GM23338 (cell line): ENCODE data around the gene INHA. TPM values are rescaled to one million over a fixed set of nuclear protein-coding genes. Genes with fewer than 3 reads are reported as not detected.
A peak's percentile ranks its signal among the peaks of the same experiment; 100 is the strongest.

Experiments used
- ATAC-seq: fragments of 200-7000 bp; cut with Tn5 transposase; 3 replicates; pipeline ENCODE4 v1.9.1; 2020
- DNase-seq: peaks from one replicate; pipeline ENCODE4 v3.0.0-alpha.2; 2015; ENCODE audit warnings: low spot score
- H2AFZ ChIP-seq: fragments of 200-600 bp; sonication (generic); 2 replicates; pipeline ENCODE4 v1.8.0; 2016; ENCODE audit warnings: antibody characterized with exemption, mild to moderate bottlenecking, moderate library complexity
- H3F3A ChIP-seq: fragments of 200-600 bp; sonication (generic); replicated peaks from 2 replicates; pipeline ENCODE4 v1.8.0; 2017; ENCODE audit warnings: antibody characterized with exemption, mixed run types, low read depth
- H3K27ac ChIP-seq: fragments of 200-600 bp; sonication (generic); 2 replicates; pipeline ENCODE4 v1.6.1; 2016; ENCODE audit warnings: low read depth
- H3K27me3 ChIP-seq: fragments of 200-600 bp; sonication (generic); 2 replicates; pipeline ENCODE4 v1.8.0; 2016; ENCODE audit warnings: mild to moderate bottlenecking, mixed run types, moderate library complexity; ENCODE audit not compliant: insufficient read depth
- H3K36me3 ChIP-seq: fragments of 200-600 bp; sonication (generic); 2 replicates; pipeline ENCODE4 v1.8.0; 2016; ENCODE audit warnings: mild to moderate bottlenecking; ENCODE audit not compliant: insufficient read depth
- H3K4me1 ChIP-seq: fragments of 200-600 bp; sonication (generic); 2 replicates; pipeline ENCODE4 v1.8.0; 2016; ENCODE audit warnings: mild to moderate bottlenecking, moderate library complexity; ENCODE audit not compliant: insufficient read depth
- H3K4me2 ChIP-seq: fragments of 200-600 bp; sonication (generic); 2 replicates; pipeline ENCODE4 v1.7.1; 2017; ENCODE audit warnings: mixed run types
- H3K4me3 ChIP-seq: fragments of 200-600 bp; sonication (generic); 2 replicates; pipeline ENCODE4 v1.6.1; 2016; ENCODE audit warnings: mixed run types
- H3K79me2 ChIP-seq: fragments of 200-600 bp; sonication (generic); replicated peaks from 2 replicates; pipeline ENCODE4 v1.8.0; 2017; ENCODE audit warnings: mild to moderate bottlenecking; ENCODE audit not compliant: insufficient read depth
- H3K9me2 ChIP-seq: fragments of 200-600 bp; sonication (generic); 2 replicates; pipeline ENCODE4 v1.8.0; 2017; ENCODE audit not compliant: insufficient read depth
- H4K20me1 ChIP-seq: fragments of 200-600 bp; sonication (generic); replicated peaks from 2 replicates; pipeline ENCODE4 v1.8.0; 2017; ENCODE audit warnings: mild to moderate bottlenecking; ENCODE audit not compliant: insufficient read depth
- H3K27ac Mint-ChIP-seq: 2 replicates; pipeline ENCODE4 v1.8.0; 2020; ENCODE audit warnings: inconsistent platforms, mild to moderate bottlenecking, moderate library complexity, mixed read lengths
- H3K27me3 Mint-ChIP-seq: 3 replicates; pipeline ENCODE4 v1.8.0; 2022; ENCODE audit warnings: low read depth, mild to moderate bottlenecking, moderate library complexity, mixed read lengths, inconsistent platforms; ENCODE audit not compliant: insufficient read depth, poor library complexity
- H3K36me3 Mint-ChIP-seq: 3 replicates; pipeline ENCODE4 v1.8.0; 2021; ENCODE audit warnings: low read depth, mild to moderate bottlenecking, inconsistent platforms, moderate library complexity, mixed read lengths
- H3K4me1 Mint-ChIP-seq: 3 replicates; pipeline ENCODE4 v1.8.0; 2020; ENCODE audit warnings: mild to moderate bottlenecking, inconsistent platforms, mixed read lengths
- H3K4me3 Mint-ChIP-seq: 3 replicates; pipeline ENCODE4 v1.8.0; 2021; ENCODE audit warnings: moderate library complexity, mild to moderate bottlenecking, inconsistent platforms, mixed read lengths
- H3K9me3 Mint-ChIP-seq: 3 replicates; pipeline ENCODE4 v1.8.0; 2020; ENCODE audit warnings: moderate library complexity, mild to moderate bottlenecking, inconsistent platforms, mixed read lengths
- EZH2 ChIP-seq: fragments of 200-600 bp; sonication (generic); IDR thresholded peaks from one replicate; pipeline ENCODE4 v1.8.0; 2017; ENCODE audit warnings: antibody characterized with exemption, mild to moderate bottlenecking, low read depth; ENCODE audit not compliant: unreplicated experiment
- EZH2phosphoT487 ChIP-seq: fragments of 200-600 bp; sonication (generic); IDR thresholded peaks from one replicate; pipeline ENCODE4 v1.8.1; 2018; ENCODE audit warnings: antibody characterized with exemption; ENCODE audit not compliant: unreplicated experiment
- POLR2AphosphoS5 ChIP-seq: IDR thresholded peaks from 2 replicates; pipeline ENCODE4 v1.6.1; 2016; ENCODE audit warnings: antibody characterized with exemption, low read depth
- polyA plus RNA-seq: library from polyadenylated mRNA; unstranded; fragments of >200 nt; fragmentation: Nextera tagmentation; extraction: Ambion mirVana; gene quantifications from 2 replicates; pipeline ENCODE4 v1.2.1, GENCODE V29; 2016
- total RNA-seq: library from RNA; depleted of rRNA; stranded (reverse); fragments of >200 nt; shearing (Covaris generic); gene quantifications from 2 replicates; pipeline ENCODE4 v1.2.3, GENCODE V29; 2014
- TF ChIP-seq, protein P1 (sequence below): fragments of 250-450 bp; sonication (Bioruptor Pico); IDR thresholded peaks from 2 replicates; pipeline ENCODE4 v1.5.0; 2020; ENCODE audit warnings: mild to moderate bottlenecking, moderate library complexity
- TF ChIP-seq, protein P2 (sequence below): IDR thresholded peaks from 2 replicates; pipeline ENCODE4 v1.6.1; 2016; ENCODE audit warnings: antibody characterized with exemption

Gene INHA
- total and polyA plus RNA-seq, 2 experiments from 2014 or later: 1.5 to 1.6 TPM

DNA sequence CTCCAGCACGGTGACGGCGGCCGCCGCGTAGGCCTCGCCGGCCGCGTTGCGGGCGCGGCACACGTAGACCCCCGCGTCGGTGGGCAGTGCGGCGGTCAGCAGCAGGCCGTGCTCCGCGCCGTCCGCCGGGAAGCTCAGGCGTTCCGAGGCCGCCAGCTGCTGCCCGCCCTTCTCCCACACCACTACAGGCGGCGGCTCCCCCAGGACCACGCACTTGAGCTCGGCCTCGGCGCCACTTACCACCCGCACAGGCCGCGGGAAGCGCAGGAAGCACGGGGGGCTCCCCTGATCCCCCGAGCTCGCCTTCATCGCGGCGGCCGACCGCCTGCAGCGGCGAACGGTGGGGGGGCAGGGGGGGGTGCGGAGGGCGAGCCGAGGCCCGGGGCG is 1.2 kb upstream of the INHA start (continued):
- TF ChIP-seq, protein P1, sequence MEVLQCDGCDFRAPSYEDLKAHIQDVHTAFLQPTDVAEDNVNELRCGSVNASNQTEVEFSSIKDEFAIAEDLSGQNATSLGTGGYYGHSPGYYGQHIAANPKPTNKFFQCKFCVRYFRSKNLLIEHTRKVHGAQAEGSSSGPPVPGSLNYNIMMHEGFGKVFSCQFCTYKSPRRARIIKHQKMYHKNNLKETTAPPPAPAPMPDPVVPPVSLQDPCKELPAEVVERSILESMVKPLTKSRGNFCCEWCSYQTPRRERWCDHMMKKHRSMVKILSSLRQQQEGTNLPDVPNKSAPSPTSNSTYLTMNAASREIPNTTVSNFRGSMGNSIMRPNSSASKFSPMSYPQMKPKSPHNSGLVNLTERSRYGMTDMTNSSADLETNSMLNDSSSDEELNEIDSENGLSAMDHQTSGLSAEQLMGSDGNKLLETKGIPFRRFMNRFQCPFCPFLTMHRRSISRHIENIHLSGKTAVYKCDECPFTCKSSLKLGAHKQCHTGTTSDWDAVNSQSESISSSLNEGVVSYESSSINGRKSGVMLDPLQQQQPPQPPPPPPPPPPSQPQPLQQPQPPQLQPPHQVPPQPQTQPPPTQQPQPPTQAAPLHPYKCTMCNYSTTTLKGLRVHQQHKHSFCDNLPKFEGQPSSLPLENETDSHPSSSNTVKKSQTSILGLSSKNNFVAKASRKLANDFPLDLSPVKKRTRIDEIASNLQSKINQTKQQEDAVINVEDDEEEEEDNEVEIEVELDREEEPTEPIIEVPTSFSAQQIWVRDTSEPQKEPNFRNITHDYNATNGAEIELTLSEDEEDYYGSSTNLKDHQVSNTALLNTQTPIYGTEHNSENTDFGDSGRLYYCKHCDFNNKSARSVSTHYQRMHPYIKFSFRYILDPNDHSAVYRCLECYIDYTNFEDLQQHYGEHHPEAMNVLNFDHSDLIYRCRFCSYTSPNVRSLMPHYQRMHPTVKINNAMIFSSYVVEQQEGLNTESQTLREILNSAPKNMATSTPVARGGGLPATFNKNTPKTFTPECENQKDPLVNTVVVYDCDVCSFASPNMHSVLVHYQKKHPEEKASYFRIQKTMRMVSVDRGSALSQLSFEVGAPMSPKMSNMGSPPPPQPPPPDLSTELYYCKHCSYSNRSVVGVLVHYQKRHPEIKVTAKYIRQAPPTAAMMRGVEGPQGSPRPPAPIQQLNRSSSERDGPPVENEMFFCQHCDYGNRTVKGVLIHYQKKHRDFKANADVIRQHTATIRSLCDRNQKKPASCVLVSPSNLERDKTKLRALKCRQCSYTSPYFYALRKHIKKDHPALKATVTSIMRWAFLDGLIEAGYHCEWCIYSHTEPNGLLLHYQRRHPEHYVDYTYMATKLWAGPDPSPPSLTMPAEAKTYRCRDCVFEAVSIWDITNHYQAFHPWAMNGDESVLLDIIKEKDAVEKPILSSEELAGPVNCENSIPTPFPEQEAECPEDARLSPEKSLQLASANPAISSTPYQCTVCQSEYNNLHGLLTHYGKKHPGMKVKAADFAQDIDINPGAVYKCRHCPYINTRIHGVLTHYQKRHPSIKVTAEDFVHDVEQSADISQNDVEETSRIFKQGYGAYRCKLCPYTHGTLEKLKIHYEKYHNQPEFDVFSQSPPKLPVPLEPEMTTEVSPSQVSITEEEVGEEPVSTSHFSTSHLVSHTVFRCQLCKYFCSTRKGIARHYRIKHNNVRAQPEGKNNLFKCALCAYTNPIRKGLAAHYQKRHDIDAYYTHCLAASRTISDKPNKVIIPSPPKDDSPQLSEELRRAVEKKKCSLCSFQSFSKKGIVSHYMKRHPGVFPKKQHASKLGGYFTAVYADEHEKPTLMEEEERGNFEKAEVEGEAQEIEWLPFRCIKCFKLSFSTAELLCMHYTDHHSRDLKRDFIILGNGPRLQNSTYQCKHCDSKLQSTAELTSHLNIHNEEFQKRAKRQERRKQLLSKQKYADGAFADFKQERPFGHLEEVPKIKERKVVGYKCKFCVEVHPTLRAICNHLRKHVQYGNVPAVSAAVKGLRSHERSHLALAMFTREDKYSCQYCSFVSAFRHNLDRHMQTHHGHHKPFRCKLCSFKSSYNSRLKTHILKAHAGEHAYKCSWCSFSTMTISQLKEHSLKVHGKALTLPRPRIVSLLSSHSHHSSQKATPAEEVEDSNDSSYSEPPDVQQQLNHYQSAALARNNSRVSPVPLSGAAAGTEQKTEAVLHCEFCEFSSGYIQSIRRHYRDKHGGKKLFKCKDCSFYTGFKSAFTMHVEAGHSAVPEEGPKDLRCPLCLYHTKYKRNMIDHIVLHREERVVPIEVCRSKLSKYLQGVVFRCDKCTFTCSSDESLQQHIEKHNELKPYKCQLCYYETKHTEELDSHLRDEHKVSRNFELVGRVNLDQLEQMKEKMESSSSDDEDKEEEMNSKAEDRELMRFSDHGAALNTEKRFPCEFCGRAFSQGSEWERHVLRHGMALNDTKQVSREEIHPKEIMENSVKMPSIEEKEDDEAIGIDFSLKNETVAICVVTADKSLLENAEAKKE (CRISPR knock-in tag): no peak
- TF ChIP-seq EZH2phosphoT487 (no peak), EZH2 (no peak)

DNA sequence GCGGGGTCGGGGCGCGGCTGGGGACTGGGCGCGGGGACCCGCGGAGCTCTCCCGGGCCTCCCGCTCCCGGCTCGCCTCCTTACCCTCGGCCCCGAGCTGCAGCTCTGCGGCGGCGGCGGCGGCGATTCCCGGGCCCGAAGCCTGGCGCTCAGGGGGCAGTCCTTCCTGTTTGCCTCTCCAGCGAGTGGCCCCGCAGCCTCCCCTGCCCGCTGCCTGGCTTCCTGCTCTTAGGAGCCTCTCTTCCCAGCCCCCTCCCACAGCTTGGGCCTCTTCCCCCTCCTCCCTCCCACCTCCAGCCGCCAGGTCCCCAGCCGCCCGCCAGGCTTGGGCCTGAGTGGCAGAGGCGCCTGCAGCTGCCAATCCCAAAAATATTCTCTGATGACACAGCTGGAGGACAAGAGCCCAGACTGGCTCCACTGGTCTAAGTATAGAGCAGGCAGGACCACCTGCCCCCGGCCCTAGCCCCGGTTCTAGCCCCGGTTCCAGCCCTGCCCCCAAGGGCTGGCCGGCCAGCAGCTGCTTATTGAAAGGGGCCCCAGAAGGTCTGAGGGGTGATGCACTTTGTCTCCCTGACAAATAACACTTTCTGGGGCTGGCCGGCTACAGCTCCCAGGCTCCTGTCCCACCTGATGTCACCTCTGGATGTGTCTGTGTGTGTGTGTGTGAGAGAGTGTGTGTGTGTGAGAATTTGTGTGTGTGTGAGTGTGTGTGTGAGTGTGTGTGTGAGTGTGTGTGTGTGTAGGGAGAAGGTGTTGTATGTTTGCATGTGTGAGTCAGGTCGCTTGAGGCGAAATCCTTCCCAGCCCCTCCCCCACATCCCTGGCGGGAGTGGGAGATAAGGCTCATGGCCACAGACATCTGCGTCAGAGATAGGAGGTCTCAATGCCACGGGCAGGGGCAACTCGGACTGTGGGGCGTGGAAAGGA is 536 bp upstream of the INHA start, which contains the start of gene OBSL1:
Gene OBSL1, minus strand, starts transcription at position 229 of the 926 bp plus-strand sequence. CDS start 307 bp downstream, outside the sequence.
- DNase-seq (peak; percentile 95), ATAC-seq (peak; percentile 75)
- Histone ChIP-seq H3K27me3 (peaks cover 13% of the 10 kb centered on the region), H4K20me1 (no peaks in the 10 kb centered on the region), H3F3A (peaks cover 18% of the 10 kb centered on the region), H3K4me1 (peaks cover 42% of the 10 kb centered on the region), H3K9me2 (0 out of 2 replicates have a peak, but pooled peaks cover 4% of the 10 kb centered on the region), H2AFZ (peak within 1 kb of the TSS; percentile 14; the same call in 1 of the 2 replicates), H3K27ac (peak within 1 kb of the TSS; percentile 91), H3K36me3 (no peaks in the 10 kb centered on the region), H3K4me3 (peak within 1 kb of the TSS; percentile 71), H3K79me2 (peaks cover 10% of the 10 kb centered on the region; the same call in 1 of the 2 replicates), H3K4me2 (peak within 1 kb of the TSS; percentile 89)
- H3K4me3 Mint-ChIP-seq: peak within 1 kb of the TSS; percentile 79
- TF ChIP-seq, protein P1 (CRISPR knock-in tag): no peak
- TF ChIP-seq, protein P2, sequence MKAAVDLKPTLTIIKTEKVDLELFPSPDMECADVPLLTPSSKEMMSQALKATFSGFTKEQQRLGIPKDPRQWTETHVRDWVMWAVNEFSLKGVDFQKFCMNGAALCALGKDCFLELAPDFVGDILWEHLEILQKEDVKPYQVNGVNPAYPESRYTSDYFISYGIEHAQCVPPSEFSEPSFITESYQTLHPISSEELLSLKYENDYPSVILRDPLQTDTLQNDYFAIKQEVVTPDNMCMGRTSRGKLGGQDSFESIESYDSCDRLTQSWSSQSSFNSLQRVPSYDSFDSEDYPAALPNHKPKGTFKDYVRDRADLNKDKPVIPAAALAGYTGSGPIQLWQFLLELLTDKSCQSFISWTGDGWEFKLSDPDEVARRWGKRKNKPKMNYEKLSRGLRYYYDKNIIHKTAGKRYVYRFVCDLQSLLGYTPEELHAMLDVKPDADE: peak; percentile 34; the same call in 1 of the 2 replicates
- TF ChIP-seq POLR2AphosphoS5: peak; percentile 68
- peak within 1 kb of the TSS; percentile 90 for H3K27ac Mint-ChIP-seq
- H3K27me3 Mint-ChIP-seq: peaks cover 30% of the 10 kb centered on the region
- H3K9me3 Mint-ChIP-seq: peaks cover 2% of the 10 kb centered on the region; the same call in 1 of the 3 replicates
- peaks cover 35% of the 10 kb centered on the region for H3K36me3 Mint-ChIP-seq
- peaks cover 46% of the 10 kb centered on the region for H3K4me1 Mint-ChIP-seq
